ENCODE data around the gene OR8D1.

- no peak for TF ChIP-seq CTCF (IDR thresholded peaks at IDR 0.05)
- no peak for TF ChIP-seq POLR2A (IDR thresholded peaks at IDR 0.05)
- TF ChIP-seq EP300 (IDR thresholded peaks at IDR 0.05), result no peak
These were observed 14.0 kb upstream of the OR8D1 start for GRCh38 chr11:124327775-124328174.

Measured in tibial nerve (tissue), 4 donors.